MCF 10A (cell line): ENCODE measurements around the gene FRMD4B. TPM values are rescaled to one million over a fixed set of nuclear protein-coding genes. Genes with fewer than 3 reads are reported as not detected.

ENCODE experiments used
- BruUV-seq: library from RNA; stranded (reverse); fragments of 400-500 nt; replicated peaks from 2 replicates; lab custom pipeline; 2021; lab: Mats Ljungman, UMichigan
- CTCF ChIA-PET: fragments of 300-600 bp; sonication (Branson Sonifier 250); formaldehyde crosslinking; extraction: SDS; loops from one replicate; lab custom pipeline; 2021; ENCODE audit warnings: antibody characterized with exemption, inconsistent platforms; lab: Yijun Ruan, JAX
- POLR2A ChIA-PET: fragments of 300-600, 350-650 bp; sonication (Branson Sonifier 250); formaldehyde crosslinking; extraction: SDS; loops from one replicate; lab custom pipeline; 2020; ENCODE audit warnings: antibody characterized with exemption, inconsistent platforms; lab: Yijun Ruan, JAX
- DNase-seq: peaks from one replicate; pipeline ENCODE4 v3.0.0-alpha.2; 2018; ENCODE audit not compliant: unreplicated experiment
- H3K27ac Mint-ChIP-seq: one replicate; pipeline ENCODE4 v1.8.0; 2022; ENCODE audit warnings: mild to moderate bottlenecking, low read depth, mixed read lengths; ENCODE audit not compliant: unreplicated experiment
- H3K27me3 Mint-ChIP-seq: one replicate; pipeline ENCODE4 v1.8.0; 2022; ENCODE audit warnings: mixed read lengths; ENCODE audit not compliant: insufficient read depth, unreplicated experiment
- H3K36me3 Mint-ChIP-seq: one replicate; pipeline ENCODE4 v1.8.0; 2022; ENCODE audit warnings: mild to moderate bottlenecking, moderate library complexity, mixed read lengths; ENCODE audit not compliant: insufficient read depth, unreplicated experiment
- H3K4me1 Mint-ChIP-seq: one replicate; pipeline ENCODE4 v1.8.0; 2022; ENCODE audit warnings: mixed read lengths; ENCODE audit not compliant: insufficient read depth, unreplicated experiment
- H3K4me3 Mint-ChIP-seq: one replicate; pipeline ENCODE4 v1.8.0; 2022; ENCODE audit warnings: mild to moderate bottlenecking, moderate library complexity, mixed read lengths; ENCODE audit not compliant: unreplicated experiment
- H3K9me3 Mint-ChIP-seq: one replicate; pipeline ENCODE4 v1.8.0; 2022; ENCODE audit warnings: mixed read lengths; ENCODE audit not compliant: unreplicated experiment
- CTCF ChIP-seq: fragments of 200-600 bp; IDR thresholded peaks from one replicate; pipeline ENCODE4 v1.8.0; 2022; ENCODE audit warnings: antibody characterized with exemption, mild to moderate bottlenecking; ENCODE audit not compliant: unreplicated experiment
- intact Hi-C: fragments of 100-400 bp; cut with micrococcal nuclease; formaldehyde crosslinking; loops from 2 replicates; pipeline ENCODE4 v1.14.1; 2022
- total RNA-seq: library from RNA; stranded (reverse); gene quantifications from 2 replicates; pipeline ENCODE4 v1.2.3, GENCODE V29; 2022

FRMD4B gene
- total RNA-seq, 1 experiment from 2014 or later = 39.0 TPM

GRCh38 chr3:69126216-69126615, 259.7 kb downstream of the FRMD4B start:
- Mint-ChIP-seq H3K4me3 (no peak overlapping the region), H3K9me3 (no peaks in the 10 kb centered on the region), H3K4me1 (no peaks in the 10 kb centered on the region), H3K36me3 (no peaks in the 10 kb centered on the region), H3K27me3 (no peaks in the 10 kb centered on the region), H3K27ac (no peak overlapping the region)
- no peak for TF ChIP-seq CTCF
- no TSS peak for BruUV-seq
- ChIA-PET CTCF (interaction anchor here (0.5 to 2.2 kb wide), 6 partner anchors 8 to 180 kb away, joined by 3 to 13 read pairs (median 3); no protein-coding TSS in a partner anchor), POLR2A (no interaction called here)
- intact Hi-C loops = no loop called here
- no peak for DNase-seq

GRCh38 chr3:69122403-69122802, 263.5 kb downstream of the FRMD4B start, which contains the start of gene LMOD3:
LMOD3 (minus strand) TSS chr3:69122595; CDS start chr3:69122386, 209 bp downstream.
- BruUV-seq = no TSS peak
- CTCF ChIA-PET = interaction anchor here (0.6 to 5.5 kb wide), 7 partner anchors 10 to 550 kb away, joined by 3 to 71 read pairs (median 7); no protein-coding TSS in a partner anchor
- no peaks in the 10 kb centered on the region for H3K9me3 Mint-ChIP-seq

GRCh38 chr3:69121950-69122349, 263.9 kb downstream of the FRMD4B start:
- ChIA-PET CTCF (interaction anchor here (0.6 to 5.5 kb wide), 23 partner anchors 8 to 1626 kb away, joined by 3 to 71 read pairs (median 7); no protein-coding TSS in a partner anchor), POLR2A (interaction anchor here (0.8 to 1.2 kb wide), 5 partner anchors 8 to 70 kb away, joined by 3 to 5 read pairs (median 4); partner anchors contain the start of gene TMF1)
- BruUV-seq = no TSS peak
- H3K27me3 Mint-ChIP-seq = no peaks in the 10 kb centered on the region
- no peak overlapping the region for H3K4me3 Mint-ChIP-seq
- H3K36me3 Mint-ChIP-seq = no peaks in the 10 kb centered on the region
- no peaks in the 10 kb centered on the region for H3K4me1 Mint-ChIP-seq
- H3K27ac Mint-ChIP-seq = no peak overlapping the region
- intact Hi-C loops = loop anchor here (1.0 to 5.0 kb wide), 5 partner anchors 35 to 549 kb away; no protein-coding TSS in a partner anchor
- no peaks in the 10 kb centered on the region for H3K9me3 Mint-ChIP-seq
- DNase-seq = no peak
- no peak for TF ChIP-seq CTCF

More at GRCh38 chr3:69122403-69122802, 263.5 kb downstream of the FRMD4B start, which contains the start of gene LMOD3:
- no peaks in the 10 kb centered on the region for H3K27me3 Mint-ChIP-seq
- H3K4me3 Mint-ChIP-seq = no peak within 1 kb of the TSS
- no peak for DNase-seq
- intact Hi-C loops = loop anchor here (5.0 kb wide), 2 partner anchors 35 to 305 kb away; no protein-coding TSS in a partner anchor
- H3K36me3 Mint-ChIP-seq = no peaks in the 10 kb centered on the region
- H3K27ac Mint-ChIP-seq = no peak within 1 kb of the TSS
- H3K4me1 Mint-ChIP-seq = no peaks in the 10 kb centered on the region
- POLR2A ChIA-PET = interaction anchor here (0.8 kb wide), 1 partner anchor 9 kb away, joined by 3 read pairs; no protein-coding TSS in a partner anchor
- TF ChIP-seq CTCF = no peak

GRCh38 chr3:69121513-69121912, 264.4 kb downstream of the FRMD4B start:
- no peaks in the 10 kb centered on the region for H3K36me3 Mint-ChIP-seq
- no peaks in the 10 kb centered on the region for H3K4me1 Mint-ChIP-seq
- no peak for TF ChIP-seq CTCF
- no peaks in the 10 kb centered on the region for H3K9me3 Mint-ChIP-seq
- H3K4me3 Mint-ChIP-seq = no peak overlapping the region
- no peak overlapping the region for H3K27ac Mint-ChIP-seq
- DNase-seq = no peak
- ChIA-PET POLR2A (interaction anchor here (0.7 to 1.2 kb wide), 6 partner anchors 11 to 110 kb away, joined by 3 to 5 read pairs (median 4); partner anchors contain the start of gene TMF1), CTCF (interaction anchor here (0.6 to 5.5 kb wide), 54 partner anchors 9 to 1965 kb away, joined by 3 to 71 read pairs (median 4); no protein-coding TSS in a partner anchor)
- BruUV-seq = no TSS peak
- intact Hi-C loops = loop anchor here (1.0 to 5.0 kb wide), 5 partner anchors 34 to 550 kb away; no protein-coding TSS in a partner anchor
- H3K27me3 Mint-ChIP-seq = no peaks in the 10 kb centered on the region
